Suprapubic skin (tissue), 4 donors: Measurements from ENCODE around the gene TALDO1. TPM values are rescaled to one million over a fixed set of nuclear protein-coding genes. Genes with fewer than 3 reads are reported as not detected.

Experiments used
- DNase-seq, 2 donors: peaks; one replicate each; pipeline ENCODE4 v3.0.0-alpha.2; 2019; ENCODE audit warnings: low spot score in 2 of 2
- H3K27ac ChIP-seq: fragments of 200-600 bp; sonication (generic); one replicate; pipeline ENCODE4 v1.5.1; 2019
- H3K27me3 ChIP-seq: fragments of 200-600 bp; sonication (generic); one replicate; pipeline ENCODE4 v1.5.1; 2019
- H3K36me3 ChIP-seq: fragments of 200-600 bp; sonication (generic); one replicate; pipeline ENCODE4 v1.5.1; 2019
- H3K4me1 ChIP-seq: fragments of 200-600 bp; sonication (generic); one replicate; pipeline ENCODE4 v1.5.1; 2019
- H3K4me3 ChIP-seq: fragments of 200-600 bp; sonication (generic); one replicate; pipeline ENCODE4 v1.5.1; 2019; ENCODE audit warnings: mild to moderate bottlenecking
- H3K9me3 ChIP-seq: fragments of 200-600 bp; sonication (generic); one replicate; pipeline ENCODE4 v1.5.1; 2019
- CTCF ChIP-seq, 2 donors: fragments of 200-600 bp in 1 of 2; fragments of 450-650 bp in 1 of 2; sonication (generic) in 1 of 2; IDR thresholded peaks; one replicate each; pipeline ENCODE4 v1.5.1; 2016 to 2019; ENCODE audit warnings: antibody characterized with exemption in 2 of 2, mild to moderate bottlenecking in 1 of 2, moderate library complexity in 1 of 2
- EP300 ChIP-seq: sonication (generic); formaldehyde crosslinking; IDR thresholded peaks from one replicate; pipeline ENCODE4 v1.6.1; 2017; ENCODE audit warnings: antibody characterized with exemption
- POLR2A ChIP-seq, 2 donors: fragments of 450-650 bp; IDR thresholded peaks; one replicate each; pipeline ENCODE4 v1.6.1; 2017; ENCODE audit warnings: antibody characterized with exemption in 2 of 2, mild to moderate bottlenecking in 2 of 2, moderate library complexity in 2 of 2
- POLR2AphosphoS5 ChIP-seq, 3 donors: sonication (generic); formaldehyde crosslinking; IDR thresholded peaks; one replicate each; pipeline ENCODE4 v1.6.1; 2017; ENCODE audit warnings: antibody characterized with exemption in 3 of 3
- WGBS: methylation state at CpG from one replicate; pipeline ENCODE4 v1.1.5; 2018; 5-methylcytosine and 5-hydroxymethylcytosine counted together
- total RNA-seq, 4 donors: library from RNA; depleted of rRNA; stranded (reverse); fragments of >200 nt; gene quantifications; one replicate each; pipeline ENCODE4 v1.1.0, GENCODE V29; 2016

Gene TALDO1
- total RNA-seq, 4 donors from 2014 or later = 107 to 197 (median 179) TPM

DNA sequence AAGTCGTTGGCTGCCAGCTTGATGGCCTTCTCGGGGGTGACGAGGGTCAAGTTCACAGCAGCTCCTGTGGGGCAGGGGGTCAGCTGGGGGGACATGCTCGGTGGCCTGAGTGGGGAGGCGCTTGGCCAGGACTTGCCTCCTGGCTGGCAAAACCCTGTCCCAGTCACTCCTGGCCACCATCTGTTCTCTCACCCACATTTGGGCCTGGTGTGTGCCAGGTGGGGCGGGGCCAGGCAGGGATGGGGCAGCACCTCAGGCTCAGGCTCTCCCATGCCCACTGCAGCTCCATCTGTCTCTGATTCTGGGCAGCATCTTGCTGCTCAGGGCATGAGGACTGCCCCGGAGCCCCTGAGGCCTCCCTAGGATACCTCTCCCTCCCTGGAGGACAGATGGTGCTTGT lies 46.3 kb downstream of the TALDO1 start:
- H3K27me3 ChIP-seq = peaks cover 10% of the 10 kb centered on the region
- H3K27ac ChIP-seq = no peak overlapping the region
- DNase-seq = no peak
- peaks cover 47% of the 10 kb centered on the region for H3K4me1 ChIP-seq
- no peak for TF ChIP-seq POLR2AphosphoS5 (IDR thresholded peaks at IDR 0.05)
- TF ChIP-seq CTCF (IDR thresholded peaks at IDR 0.05) = no peak
- no peak for TF ChIP-seq EP300
- no peak for TF ChIP-seq POLR2A (IDR thresholded peaks at IDR 0.05)
- H3K36me3 ChIP-seq = peaks cover 15% of the 10 kb centered on the region
- 60% methylated on average over 1 of the region's 7 CpGs for WGBS
- no peak overlapping the region for H3K4me3 ChIP-seq
- H3K9me3 ChIP-seq = no peaks in the 10 kb centered on the region

DNA sequence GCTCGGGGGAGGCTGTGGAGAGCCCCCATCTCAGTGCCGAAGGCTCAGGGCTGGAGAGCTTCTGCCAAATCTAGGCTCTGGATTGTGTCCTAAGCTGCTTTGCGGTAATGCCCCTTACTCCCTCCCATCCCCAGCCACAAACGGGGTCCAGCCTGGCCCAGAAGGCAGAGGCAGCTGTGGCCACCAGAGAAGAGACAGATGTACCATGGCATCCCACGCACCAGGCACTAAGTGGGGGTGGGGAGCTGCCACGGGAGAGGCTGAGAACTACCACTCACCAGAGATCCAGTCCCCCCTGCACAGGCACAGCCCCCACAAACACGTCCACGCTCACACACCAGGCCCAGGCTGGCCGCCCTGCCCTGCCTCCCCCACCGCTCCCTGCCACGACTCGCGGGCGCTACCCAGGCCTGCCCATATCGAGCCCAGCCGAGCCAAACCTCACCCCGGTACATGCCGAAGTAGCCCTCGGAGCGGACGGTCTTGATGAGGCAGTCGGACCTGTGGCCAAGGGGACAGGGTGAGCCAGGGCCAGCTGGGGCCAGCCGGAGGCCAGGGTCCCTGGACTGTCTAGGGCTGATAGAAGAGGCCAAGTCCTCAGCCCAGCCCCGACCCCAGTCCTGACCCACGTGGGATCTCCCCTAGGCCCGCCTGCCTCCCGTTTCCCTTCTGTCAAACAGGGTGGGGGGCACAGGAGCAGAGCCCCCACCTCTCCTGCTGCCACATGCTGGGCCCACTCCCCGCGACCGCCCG lies 46.9 kb downstream of the TALDO1 start:
- H3K36me3 ChIP-seq = peaks cover 15% of the 10 kb centered on the region
- peaks cover 8% of the 10 kb centered on the region for H3K27me3 ChIP-seq
- H3K4me3 ChIP-seq = peak overlapping the region; percentile 72
- DNase-seq = no peak
- peaks cover 47% of the 10 kb centered on the region for H3K4me1 ChIP-seq
- 88% methylated on average over 16 of the region's 31 CpGs for WGBS
- TF ChIP-seq EP300 = no peak
- TF ChIP-seq CTCF (IDR thresholded peaks at IDR 0.05) = no peak
- TF ChIP-seq POLR2AphosphoS5 (IDR thresholded peaks at IDR 0.05) = no peak
- no peak for TF ChIP-seq POLR2A (IDR thresholded peaks at IDR 0.05)
- no peaks in the 10 kb centered on the region for H3K9me3 ChIP-seq
- no peak overlapping the region for H3K27ac ChIP-seq

GRCh38 chr11:794766-795633 lies 47.7 kb downstream of the TALDO1 start:
- TF ChIP-seq CTCF (IDR thresholded peaks at IDR 0.05) = no peak
- no peak for TF ChIP-seq POLR2A (IDR thresholded peaks at IDR 0.05)
- TF ChIP-seq POLR2AphosphoS5 (IDR thresholded peaks at IDR 0.05) = no peak
- no peak for TF ChIP-seq EP300
- Histone ChIP-seq H3K4me3 (peak overlapping the region; percentile 72), H3K36me3 (peaks cover 16% of the 10 kb centered on the region), H3K27me3 (no peaks in the 10 kb centered on the region), H3K4me1 (peaks cover 44% of the 10 kb centered on the region), H3K9me3 (no peaks in the 10 kb centered on the region), H3K27ac (peak overlapping the region; percentile 78)
- WGBS = 19% methylated on average over 19 of the region's 38 CpGs
- DNase-seq = no peak

DNA sequence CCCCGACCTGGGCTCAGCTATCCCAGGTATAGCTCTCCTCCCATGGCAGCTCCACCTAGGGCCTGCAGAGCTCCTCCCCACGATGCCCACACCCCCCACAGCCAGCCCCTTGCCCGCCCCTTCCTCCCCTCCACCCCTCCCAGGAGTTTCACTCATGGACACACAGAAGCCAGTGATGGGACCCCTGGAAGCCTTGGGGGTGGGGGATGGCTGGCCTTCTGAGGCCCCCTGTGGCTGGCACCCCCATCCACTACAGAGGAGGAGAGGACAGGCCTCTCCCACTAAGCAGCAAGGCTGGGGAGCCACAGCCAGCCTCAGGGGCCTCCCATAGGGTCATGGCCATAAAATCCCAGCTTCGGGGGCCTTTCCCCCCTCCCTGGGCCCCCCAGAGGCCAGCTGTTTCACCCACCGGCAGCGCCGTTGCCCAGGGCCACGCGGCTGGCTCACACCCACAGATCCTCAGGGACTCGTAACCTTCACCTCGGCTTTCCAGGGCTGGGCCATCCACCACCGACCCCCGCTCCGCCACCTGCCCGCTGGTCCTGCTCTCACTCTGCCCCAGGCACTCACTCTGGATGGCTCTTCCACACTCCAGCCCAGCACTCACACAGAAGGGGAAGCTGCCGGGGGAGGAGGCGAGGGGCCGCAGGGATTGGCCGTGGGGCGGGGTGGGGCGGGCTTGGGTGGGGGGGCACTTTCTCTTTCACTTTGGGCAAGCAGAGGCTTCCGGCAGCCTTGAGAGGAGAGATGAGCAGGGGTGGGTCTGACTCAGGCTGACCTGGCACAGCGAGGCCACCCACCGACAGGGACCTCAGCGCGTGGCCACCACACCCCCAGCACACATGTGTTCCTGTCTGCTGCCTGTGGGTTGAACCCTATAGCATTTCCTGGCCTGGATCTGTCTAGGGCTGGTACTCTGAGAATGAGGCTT lies 48.6 kb downstream of the TALDO1 start:
- 0% methylated on average over 1 of the region's 26 CpGs for WGBS
- H3K4me1 ChIP-seq = peaks cover 44% of the 10 kb centered on the region
- no peaks in the 10 kb centered on the region for H3K9me3 ChIP-seq
- H3K27ac ChIP-seq = peak overlapping the region; percentile 78
- TF ChIP-seq POLR2A (IDR thresholded peaks at IDR 0.05) (no peak), CTCF (IDR thresholded peaks at IDR 0.05) (no peak), EP300 (no peak), POLR2AphosphoS5 (IDR thresholded peaks at IDR 0.05) (no peak)
- H3K27me3 ChIP-seq = no peaks in the 10 kb centered on the region
- peak overlapping the region; percentile 72 for H3K4me3 ChIP-seq
- H3K36me3 ChIP-seq = peaks cover 25% of the 10 kb centered on the region
- peak in 1 of 2 donors; percentile 84 for DNase-seq
